HFF-Myc (cell line): Measurements from ENCODE around the gene GPSM3.

Experiments
- DNase-seq: peaks from one replicate; pipeline ENCODE4 v3.0.0-alpha.2; 2011; ENCODE audit warnings: low read depth; ENCODE audit errors: extremely low read depth
- H3K4me3 ChIP-seq: replicated peaks from 2 replicates; pipeline ENCODE4 v1.5.1; 2011; ENCODE audit warnings: low read depth, mild to moderate bottlenecking, control low read depth, low read length
- TF ChIP-seq, protein P1 (sequence below): IDR thresholded peaks from 2 replicates; pipeline ENCODE4 v1.5.1; 2012; ENCODE audit warnings: mild to moderate bottlenecking, low read depth, low read length, control low read depth; ENCODE audit errors: missing control alignments

The GPSM3 gene

DNA sequence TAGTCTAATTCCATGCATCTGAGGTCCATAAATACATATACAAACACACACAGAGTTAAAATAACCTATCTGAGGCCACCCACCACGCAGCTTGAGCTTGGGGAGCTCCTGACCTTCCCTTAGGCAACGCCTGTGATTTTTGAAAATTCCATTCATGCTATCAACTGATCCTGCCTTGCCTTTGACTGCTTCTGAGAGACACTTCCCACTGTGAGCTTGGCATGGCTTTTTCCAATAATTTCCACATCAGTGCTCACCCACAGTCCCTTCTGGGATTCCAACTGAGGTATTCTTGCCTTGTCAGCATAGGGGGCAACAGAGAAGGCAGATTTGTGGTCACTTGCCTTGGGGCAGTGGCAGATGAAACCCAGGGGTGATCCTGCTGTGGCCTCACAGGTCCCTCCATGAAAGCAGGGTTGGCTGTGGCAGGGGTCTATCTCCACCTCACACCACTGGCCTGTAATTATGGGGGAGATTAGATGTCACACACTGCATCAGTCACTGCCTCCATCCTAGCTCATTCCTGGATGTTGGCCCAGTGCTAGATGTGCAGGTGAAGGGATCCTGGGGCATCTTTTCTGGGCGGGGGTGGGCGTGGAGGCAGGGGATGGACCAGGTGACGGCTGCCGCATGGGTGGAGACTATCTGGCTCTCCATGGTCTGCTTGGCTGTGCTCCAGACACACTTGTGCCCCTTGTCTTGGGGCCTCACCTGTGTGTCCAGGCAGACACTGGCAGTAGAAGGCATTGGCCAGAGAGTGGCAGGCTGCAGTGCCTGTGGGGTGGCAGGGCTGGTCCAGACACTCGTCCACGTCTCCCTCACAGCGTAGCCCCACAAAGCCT is 11.2 kb upstream of the GPSM3 start:
- TF ChIP-seq, protein P1, sequence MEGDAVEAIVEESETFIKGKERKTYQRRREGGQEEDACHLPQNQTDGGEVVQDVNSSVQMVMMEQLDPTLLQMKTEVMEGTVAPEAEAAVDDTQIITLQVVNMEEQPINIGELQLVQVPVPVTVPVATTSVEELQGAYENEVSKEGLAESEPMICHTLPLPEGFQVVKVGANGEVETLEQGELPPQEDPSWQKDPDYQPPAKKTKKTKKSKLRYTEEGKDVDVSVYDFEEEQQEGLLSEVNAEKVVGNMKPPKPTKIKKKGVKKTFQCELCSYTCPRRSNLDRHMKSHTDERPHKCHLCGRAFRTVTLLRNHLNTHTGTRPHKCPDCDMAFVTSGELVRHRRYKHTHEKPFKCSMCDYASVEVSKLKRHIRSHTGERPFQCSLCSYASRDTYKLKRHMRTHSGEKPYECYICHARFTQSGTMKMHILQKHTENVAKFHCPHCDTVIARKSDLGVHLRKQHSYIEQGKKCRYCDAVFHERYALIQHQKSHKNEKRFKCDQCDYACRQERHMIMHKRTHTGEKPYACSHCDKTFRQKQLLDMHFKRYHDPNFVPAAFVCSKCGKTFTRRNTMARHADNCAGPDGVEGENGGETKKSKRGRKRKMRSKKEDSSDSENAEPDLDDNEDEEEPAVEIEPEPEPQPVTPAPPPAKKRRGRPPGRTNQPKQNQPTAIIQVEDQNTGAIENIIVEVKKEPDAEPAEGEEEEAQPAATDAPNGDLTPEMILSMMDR, result no peak
- DNase-seq, result no peak
- no peak overlapping the region for H3K4me3 ChIP-seq

DNA sequence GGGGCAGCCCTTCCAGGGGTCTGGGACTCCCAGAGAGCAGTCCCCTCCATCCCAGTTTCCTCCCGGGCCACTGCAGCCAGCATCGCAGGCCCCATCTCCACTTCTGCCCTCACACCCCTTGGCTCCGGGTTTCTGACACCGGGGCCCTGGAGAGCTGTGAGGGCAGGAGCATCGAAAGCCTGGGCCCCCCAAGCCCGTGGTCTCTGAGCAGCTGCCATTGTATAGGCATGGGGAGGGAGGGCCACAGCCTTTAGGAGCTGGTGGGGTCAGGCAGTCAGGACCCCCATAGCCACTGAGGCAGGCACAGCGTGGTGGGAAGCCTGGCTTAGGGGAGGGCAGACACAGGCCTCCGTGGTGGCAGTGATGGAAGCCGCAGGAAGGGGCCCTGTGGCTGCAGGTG is 9.7 kb upstream of the GPSM3 start:
- no peak for DNase-seq
- H3K4me3 ChIP-seq, result no peak overlapping the region
- TF ChIP-seq, protein P1, result no peak

DNA sequence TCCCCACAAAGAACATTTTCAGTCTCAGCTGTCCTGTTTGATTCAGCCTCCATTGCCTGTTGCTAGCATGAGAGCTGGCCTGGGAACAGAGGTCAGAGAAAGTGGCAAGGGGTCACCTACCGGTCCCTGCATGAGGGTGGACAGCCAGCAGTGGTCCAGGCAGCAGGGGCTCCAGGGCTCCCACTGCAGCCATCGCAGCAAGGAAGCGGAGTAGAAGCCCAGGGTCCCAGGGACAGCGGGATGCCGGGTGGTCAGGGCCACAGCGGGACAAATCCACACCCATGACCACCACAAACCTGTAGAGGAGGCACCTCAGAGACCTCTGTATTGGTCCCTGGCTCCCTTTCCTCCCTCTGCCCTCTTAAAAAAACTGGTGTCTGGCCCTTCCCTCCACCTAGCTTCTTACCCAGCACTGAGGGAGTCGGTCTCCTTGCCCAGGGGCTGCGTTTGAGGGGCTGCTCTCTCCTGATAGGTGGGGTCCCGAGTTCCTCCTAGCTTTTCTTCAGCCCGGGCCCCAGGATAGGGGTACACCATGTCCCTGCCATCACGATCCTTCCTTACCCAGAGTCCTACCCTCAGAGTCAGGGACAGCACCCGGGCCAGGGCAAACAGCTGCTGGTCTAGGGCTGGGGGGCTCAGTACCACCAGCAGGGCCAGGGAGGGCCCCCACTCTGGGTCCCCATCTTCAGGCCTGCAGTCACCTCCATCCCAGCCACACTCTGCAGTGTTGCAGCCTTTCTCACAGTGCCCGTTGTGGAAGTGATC is 8.4 kb upstream of the GPSM3 start:
- DNase-seq, result no peak
- TF ChIP-seq, protein P1, result no peak
- no peak overlapping the region for H3K4me3 ChIP-seq

DNA sequence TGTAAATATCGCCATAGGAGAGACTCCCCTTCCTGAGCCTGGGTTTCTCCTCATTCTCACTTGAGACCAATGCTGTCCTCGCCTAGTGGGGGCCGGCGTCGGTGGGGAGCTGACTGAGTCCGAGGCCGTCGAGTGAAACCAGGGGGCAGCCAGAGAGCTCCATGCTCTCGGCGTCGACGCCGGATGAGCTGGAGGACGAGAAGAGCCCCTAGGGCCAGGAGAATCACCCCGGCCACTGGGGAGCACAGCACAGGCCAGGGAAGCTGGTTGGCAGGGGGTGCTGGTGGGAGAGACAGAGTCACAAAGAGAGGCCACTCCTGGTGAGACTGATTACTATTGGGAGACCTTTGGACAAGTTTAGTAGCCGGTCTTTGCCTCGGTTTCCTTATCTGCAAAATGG is 6.4 kb upstream of the GPSM3 start:
- TF ChIP-seq, protein P1, result no peak
- no peak for DNase-seq
- no peak overlapping the region for H3K4me3 ChIP-seq

DNA sequence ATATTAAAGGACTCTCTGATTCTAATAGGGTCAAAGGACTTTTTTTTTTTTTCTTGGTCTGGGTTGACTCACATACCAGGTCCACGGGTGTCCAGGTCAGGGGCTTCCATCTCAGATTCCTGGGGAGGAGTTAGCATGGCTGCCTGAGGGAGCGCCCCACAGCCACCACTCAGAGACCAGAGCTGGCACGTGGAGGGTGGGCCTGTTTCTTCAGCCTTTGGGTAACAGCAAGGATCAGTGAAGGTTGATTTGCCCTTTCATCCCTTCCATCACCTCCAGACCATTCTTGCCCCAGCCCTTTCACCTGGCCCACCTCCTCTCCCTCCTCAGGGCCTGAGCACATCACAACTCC is 5.9 kb upstream of the GPSM3 start:
- no peak for DNase-seq
- no peak overlapping the region for H3K4me3 ChIP-seq
- TF ChIP-seq, protein P1, result no peak

DNA sequence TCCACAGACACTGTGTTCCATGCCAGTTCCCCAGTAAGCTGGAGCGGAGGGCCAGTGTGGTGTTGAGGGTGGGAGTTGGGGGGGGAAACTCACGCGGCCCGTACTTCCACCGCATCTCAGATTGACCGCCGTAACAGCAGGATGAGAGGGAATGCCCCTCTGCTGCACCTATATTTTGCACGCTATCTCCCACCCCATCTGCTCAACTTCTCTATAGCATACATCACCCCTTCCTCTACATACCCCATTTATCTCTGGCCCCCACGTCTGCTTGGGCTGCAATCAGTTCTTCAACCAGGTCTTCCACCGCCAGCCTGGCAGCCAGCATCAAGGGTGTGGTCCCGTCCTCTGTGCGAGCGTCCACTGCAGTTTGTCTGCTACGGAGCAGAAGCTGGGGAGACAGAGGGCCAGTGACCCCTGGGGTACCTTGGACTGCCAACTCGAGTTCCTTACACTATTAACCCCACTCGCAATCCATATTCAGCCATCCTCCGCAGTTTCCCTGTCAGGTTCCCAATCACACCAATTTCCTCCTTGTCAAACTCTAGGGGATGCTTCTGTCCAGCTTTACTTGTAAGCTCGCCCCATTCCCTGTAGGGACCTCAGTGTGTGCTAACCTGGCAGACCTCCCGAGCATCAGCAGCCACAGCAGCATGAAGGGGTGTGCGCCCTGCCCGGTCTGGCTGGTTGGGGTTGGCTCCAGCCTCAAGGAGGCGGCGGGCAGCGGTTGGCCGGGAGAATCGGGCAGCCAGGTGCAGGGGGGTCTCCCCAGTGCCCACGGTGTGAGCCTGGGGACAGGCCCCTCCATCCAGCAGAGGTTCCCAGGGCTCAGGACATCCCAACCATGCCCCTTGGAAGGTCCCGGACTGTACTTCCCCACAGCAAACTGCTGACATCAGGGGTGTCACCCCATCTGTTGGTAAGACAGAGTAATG is 4.5 kb upstream of the GPSM3 start:
- TF ChIP-seq, protein P1, result no peak
- no peak for DNase-seq
- H3K4me3 ChIP-seq, result peak overlapping the region; percentile 68
